Measurements from ENCODE around the gene LIPK.
"Not testable (repeated sequence)": the region's sequence is repeated elsewhere in the genome, so short reads cannot be mapped to it uniquely, and the experiment has no call there.

LIPK gene, protein sequence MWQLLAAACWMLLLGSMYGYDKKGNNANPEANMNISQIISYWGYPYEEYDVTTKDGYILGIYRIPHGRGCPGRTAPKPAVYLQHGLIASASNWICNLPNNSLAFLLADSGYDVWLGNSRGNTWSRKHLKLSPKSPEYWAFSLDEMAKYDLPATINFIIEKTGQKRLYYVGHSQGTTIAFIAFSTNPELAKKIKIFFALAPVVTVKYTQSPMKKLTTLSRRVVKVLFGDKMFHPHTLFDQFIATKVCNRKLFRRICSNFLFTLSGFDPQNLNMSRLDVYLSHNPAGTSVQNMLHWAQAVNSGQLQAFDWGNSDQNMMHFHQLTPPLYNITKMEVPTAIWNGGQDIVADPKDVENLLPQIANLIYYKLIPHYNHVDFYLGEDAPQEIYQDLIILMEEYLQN

DNA sequence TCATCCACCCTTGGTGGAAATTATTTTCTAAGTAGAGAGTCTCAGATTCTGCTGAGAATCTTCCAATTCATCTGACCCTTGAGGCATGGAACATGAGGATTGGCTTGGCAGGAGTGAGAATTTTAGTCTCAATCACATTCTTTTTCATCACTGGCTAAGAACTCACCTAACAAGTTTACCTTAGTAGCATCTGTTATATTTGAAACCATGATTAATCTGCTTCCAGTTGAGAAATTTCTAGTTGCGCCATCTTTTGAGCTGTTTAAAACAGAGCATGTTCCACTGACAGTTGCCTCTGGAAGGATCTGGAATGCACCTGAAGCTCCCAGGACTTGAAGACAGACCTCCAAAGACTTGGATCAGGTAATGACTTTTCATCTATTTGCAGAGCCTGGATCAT is at the start of gene LIPK:
TSS of gene LIPK (plus strand) at position 292 of the 400 bp plus-strand sequence. CDS start 18,295 bp downstream, outside the sequence.
- no peak for DNase-seq

DNA sequence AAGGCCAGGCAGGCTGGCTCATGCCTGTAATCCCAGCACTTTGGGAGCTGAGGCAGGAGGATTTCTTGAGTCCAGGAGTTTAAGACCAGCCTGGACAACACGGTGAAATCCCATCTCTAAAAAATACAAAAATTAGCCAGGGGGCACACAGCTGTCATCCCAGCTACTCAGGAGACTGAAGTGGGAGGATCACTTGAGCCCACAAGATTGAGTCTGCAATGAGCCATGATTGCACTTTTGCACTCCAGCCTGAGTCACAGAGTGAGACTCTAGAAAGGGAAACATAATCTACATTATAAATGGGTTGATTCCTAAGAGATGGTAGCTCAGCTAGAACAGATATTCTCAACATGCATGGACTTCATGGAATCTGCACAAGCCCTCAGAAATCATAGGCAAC is 48.1 kb upstream of the LIPK start:
- no peak for DNase-seq

DNA sequence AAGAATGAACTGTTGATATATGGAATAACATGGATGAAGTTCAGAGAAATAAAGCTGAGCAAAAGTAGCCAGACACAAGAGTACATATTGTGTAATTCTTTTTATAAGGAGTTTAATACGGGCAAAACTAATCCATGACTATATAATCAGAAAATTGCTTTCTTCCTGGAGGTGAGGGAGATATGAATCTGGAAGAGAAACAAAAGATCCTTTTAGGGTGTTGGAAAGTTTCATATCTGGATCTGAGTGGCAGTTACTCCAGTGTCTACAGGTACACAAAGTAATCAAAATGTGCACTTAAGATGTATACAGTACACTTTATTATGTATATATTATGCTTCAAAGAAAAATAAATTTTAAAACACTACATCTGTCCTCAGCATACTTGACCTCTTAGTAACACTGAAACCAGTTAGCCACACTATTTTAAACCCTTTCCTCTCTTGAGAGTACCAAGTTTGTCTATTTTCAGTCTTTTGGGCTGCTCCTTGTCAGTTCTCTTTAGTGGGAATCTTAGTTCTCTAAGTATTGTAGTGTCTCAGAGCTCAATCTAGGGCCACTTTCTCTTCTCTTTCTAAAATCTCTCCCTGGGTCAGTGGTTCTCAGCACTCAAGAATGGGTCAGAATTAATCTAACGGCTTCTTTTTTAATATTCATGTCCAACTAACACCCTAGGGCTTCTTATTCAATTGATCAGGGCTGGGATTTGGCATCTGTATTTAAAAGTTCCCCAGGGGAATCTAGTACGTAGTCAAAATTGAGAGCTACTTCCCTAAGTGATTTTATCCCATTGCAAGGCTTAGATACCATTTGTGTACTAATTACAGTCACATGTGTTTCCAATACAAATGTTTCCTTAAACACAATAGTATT is 46.1 kb upstream of the LIPK start:
- DNase-seq = no peak

DNA sequence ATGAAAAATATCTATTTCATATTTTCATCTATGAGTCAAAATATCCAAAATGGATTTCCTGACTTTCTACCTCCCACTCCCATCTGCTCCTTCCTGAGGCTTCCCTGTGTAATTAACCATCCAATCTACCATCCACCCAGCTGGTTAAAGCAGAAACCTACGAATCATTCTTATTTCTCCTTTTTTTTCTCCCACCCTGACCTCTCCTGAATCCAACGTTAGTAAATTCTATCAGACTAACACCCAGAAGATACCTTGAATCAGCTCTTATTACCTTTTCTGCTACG is 45.5 kb upstream of the LIPK start:
- no peak for DNase-seq

DNA sequence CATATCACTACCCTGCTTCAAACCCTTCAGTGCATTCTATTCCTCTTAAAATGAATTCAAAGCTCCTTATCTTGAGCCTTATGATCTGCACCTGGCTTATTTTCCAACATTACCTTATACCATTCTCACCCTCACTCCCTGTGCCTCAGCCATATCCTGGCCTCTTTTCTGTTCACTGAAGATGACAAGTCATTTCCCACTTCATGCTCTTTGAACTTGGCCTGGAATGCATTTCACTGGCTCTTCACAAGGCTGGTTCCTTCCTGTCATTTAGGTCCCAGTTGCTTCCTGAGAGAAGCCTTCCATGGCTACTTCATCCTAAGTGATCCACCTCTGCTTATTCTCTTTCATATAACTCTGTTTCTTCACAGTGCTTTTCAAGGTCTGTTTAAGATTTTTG is 45.0 kb upstream of the LIPK start:
- DNase-seq = no peak

DNA sequence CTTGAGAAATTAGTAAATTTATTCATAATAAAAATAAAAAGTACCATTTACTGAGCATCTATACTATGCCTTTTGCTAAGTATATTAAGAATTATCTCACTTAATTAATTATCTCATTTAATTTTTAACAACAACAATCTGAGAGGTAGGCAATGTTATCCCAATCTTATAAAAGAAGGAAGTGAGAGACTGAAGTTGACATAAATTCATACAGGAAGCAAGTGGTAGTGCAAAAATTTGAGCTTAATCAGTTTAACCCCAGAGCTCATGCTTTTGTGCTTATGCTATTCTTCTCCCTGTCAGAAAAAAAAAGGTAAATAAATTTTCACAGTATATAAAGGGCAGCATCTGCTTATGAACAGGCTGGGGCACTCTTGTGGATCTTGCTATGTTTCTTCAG is 44.5 kb upstream of the LIPK start:
- DNase-seq = no peak

DNA sequence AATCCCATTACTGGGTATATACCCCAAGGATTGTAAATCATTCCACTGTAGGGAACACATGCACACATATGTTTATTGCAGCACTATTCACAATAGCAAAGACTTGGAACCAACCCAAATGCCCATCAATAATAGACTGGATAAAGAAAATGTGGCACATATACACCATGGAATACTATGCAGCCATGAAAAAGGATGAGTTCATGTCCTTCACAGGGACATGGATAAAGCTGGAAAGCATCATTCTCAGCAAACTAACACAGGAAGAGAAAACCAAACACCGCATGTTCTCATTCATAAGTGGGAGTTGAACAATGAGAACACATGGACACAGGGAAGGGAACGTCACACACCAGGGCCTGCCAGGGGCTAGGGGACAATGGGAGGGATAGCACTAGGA is 42.9 kb upstream of the LIPK start:
- DNase-seq = not testable (repeated sequence)

DNA sequence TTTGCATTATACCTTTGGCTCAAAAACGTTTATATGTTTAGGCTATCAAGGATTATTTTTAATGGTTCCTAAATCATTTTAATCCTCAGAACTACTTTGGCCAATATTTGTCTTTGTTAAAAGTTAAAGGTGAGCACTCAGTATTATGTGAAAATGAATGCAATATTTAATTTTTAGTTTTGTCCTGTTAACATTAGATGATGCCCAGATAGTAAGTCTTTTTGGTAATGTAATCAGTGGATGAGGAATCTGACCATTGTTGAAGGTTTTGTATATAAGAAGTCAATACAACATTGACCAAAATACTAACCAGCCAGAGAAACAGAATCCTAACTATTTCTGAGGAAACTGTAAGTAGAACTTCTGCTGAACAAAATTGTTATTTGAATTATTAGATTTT is 41.9 kb upstream of the LIPK start, which contains the start of gene LIPF:
TSS of gene LIPF (plus strand) at position 301 of the 400 bp plus-strand sequence. CDS start 2,856 bp downstream, outside the sequence.
- DNase-seq = no peak

DNA sequence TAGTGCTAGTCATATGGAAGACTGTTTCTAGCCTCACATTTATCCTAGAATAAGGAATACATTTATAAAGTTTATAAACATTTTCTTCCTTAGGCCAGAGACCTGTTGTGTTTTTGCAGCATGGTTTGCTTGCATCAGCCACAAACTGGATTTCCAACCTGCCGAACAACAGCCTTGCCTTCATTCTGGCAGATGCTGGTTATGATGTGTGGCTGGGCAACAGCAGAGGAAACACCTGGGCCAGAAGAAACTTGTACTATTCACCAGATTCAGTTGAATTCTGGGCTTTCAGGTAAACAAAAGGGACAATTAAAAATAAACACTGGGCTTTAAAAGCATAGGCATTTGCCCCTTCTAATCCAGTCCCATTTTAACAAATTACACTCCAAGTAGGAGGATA is 37.6 kb upstream of the LIPK start:
- DNase-seq = no peak

DNA sequence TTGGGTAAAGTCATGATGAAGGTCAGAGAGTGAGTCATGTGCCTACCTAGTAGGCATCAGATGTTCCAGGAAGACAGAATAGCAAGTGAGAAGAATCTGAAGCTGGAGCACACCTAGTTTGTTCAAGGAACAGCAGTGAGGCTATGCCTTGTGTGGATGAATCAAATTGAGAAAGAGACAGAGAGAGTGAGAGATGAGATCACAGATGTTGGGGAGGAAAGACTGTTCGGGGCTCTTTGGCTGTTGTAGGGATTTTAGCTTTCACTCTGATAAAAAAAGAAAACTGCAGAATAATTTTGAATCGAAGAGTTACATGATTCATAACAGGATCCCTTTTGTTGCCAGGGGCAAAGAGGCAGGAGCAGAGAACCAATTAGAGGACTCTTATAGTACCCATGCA is 35.6 kb upstream of the LIPK start:
- DNase-seq = peak in 1 of 2 experiments; percentile 22

DNA sequence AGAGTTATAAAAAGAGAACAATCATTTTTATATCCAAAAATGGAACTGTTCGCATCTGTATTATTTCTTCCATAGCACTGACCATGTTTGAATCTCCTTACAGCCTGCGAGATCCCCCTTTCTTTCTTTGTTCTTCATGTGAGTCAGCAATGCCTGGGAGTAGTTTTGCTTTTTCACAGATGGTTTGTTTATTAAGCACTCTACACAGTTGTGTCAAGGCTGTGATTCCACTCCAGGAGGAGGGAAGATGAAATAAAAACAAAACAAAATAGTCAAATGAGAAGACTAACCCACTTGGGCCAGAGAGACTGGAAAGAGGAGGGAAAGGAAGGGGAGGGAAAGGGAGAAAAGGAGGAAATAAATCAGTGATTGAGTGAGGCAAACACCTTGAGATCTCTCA is 34.0 kb upstream of the LIPK start:
- DNase-seq = no peak

DNA sequence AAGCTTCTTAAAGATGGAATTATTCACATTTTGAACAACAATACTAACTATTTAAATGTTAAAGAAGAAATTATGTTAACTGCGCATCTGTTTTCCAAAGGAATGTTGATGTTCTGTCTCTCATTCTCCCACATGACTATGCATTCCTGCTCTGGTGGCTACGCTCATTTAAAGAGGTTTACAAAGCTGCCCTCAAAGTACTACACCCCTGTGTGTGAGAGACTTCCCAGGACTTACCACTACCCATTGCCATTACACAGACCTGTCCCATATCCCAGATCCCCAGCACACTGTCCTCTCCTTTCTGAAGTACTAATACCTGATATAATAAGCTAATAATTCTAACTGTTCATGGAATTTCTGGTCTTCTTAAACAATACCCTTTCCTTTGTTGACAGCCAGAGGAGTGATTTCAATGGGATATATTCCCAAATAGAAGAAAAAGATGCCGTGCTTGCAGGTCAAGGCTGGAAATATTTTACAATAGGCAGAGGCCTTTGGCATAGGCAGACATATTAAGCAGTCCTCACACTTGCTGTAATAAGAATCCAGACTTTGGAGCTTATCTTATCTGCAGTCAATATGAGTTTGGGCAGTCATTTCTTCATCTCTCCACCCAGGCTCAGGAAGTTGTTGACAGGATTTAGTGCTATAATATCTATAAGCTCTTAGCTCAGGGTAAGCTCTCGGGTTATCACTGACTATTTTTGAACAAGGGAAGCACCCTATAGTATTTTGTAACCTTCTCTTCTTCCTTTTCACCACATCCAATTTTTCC is 29.6 kb upstream of the LIPK start:
- no peak for DNase-seq

DNA sequence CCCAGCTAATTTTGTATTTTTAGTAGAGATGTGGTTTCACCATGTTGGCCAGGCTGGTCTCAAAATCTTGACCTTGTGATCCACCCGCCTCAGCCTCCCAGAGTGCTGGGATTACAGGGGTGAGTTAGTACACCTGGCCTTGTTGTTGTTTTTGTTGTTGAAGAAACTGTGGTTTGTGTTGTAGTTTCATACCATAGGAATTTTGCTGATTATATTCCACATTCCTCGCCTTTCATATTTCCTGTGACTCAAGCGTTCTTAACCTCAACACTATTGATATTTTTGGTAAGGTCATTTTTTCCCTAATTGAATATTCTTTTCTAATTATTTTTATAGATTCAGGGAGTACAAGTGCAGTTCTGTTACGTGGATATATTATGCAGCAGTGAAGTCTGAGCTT is 25.1 kb upstream of the LIPK start:
- no peak for DNase-seq

DNA sequence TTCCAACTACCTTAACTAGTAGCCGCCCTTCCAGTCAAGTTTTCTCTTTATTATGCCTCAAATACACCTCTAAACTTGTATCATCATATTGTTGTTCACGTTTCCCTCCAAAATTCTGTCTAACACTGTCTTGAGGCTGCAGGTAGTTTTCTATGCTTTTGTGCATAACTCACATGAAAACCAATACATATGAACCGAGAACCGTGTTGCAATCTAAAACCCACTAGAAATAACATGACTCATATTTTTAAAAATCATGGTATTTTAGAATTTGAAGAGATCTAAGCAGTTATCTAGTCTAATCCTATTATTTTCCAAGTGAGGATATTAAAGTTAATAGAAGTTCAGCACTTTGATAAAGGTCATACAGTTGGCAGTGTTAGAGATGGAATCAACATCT is 23.6 kb upstream of the LIPK start:
- DNase-seq = no peak

DNA sequence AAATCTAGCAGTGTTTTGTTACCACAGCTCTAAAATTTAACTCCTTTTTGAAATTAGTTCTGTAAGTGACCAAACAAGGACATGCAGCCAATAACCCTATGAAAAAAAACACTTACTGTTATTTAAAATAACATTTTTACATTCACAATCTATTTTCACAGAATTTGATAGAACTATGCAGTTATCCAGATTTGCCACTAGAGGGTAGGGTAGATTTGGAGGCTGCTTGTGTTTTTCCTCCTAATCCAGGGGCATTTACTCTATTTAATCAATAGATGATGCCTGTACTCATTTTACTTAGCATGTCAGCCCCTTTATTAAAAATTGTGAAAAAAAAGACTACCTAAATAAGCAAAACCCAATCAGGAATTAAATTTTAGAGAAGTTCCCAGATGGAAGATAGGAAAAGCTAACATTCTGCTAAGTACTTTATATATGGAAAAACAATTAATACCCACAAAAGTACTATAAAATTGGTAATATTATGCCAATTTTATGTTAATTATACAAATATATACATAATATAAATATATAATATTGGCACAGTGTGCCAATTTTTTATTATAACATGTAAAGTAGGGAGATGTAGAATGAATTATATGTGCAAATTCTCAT is 18.1 kb upstream of the LIPK start:
- no peak for DNase-seq

DNA sequence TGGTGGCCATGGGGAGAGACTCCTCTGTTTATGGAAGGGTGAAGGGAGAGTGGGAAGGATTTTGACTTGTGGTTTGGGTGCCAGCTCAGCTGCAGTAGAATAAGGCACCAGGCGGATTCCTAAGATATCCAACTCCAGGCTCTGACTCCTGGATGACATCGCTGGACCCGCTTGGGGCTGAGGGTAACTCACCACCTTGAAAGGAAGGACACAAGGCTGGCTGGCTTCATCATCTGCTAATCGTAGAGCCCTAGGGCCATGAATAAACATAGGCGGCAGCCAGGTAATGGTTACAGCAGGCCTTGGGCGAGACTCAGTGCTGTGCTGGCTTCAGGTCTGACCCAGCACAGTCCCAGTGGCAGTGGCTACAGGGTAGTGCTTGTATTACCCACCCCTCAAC is 16.7 kb upstream of the LIPK start:
- DNase-seq = no peak

DNA sequence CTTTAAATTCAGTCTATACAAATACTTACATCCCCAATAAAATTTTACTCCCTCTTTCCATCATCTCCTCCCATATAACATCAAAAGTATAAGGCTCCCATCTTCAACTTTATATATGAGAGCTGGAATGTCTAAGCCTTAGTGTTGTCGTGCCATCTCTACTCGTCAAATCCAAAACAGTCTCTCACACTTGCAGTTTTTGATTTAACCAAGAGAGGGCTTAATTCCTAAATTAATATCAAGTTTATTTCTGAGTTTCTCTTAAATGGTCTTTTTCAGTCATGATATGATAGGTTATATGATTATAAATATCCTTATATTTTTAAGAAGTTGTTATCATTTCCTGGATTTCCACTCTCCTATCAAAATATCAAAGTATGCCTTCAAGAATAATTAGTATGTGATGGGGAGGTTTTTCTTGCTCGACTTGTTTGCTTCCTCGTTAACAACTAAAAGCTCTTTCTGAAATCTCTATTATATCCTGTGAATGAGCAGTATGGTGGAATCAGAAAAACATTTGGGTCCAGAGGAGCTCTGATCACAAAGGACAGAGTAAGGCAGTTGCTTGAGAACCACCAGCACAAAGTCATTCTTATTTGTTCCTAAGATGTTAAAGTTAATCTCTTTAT is 12.5 kb upstream of the LIPK start:
- DNase-seq = no peak

DNA sequence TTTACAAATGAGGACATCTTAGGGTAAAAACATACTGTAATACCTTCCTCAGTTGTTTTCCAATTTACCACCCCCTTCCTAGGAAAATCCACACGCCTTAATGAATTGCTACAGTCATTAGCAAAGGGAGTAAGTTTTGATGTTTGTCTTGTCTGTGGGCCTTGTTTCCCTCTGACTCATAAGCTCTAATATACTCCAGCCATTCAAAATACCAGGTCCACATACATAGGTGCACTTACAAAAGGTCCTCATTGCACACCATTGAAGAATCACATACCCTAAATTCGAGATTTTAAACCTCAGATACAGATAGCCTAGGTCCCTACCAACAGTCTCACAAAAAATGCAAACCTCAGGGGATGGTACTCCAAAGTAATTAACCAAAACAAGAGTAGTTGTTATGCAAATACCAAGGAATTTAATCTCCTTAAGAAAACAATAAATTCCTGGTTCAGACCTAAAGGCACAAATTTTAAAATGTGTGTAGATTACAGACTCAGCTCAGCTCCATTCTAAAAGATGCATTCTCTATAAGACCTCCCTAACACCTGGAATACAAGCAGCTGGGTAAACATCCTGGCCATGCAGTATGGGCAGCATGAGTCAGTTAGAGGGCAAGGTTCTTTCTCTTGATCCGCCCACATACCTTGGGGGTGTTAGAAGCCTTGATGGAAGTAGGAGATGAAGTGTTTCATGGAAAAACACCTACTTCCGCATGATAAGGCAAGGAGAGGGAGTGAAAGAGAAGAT is 3.0 kb upstream of the LIPK start:
- no peak for DNase-seq

DNA sequence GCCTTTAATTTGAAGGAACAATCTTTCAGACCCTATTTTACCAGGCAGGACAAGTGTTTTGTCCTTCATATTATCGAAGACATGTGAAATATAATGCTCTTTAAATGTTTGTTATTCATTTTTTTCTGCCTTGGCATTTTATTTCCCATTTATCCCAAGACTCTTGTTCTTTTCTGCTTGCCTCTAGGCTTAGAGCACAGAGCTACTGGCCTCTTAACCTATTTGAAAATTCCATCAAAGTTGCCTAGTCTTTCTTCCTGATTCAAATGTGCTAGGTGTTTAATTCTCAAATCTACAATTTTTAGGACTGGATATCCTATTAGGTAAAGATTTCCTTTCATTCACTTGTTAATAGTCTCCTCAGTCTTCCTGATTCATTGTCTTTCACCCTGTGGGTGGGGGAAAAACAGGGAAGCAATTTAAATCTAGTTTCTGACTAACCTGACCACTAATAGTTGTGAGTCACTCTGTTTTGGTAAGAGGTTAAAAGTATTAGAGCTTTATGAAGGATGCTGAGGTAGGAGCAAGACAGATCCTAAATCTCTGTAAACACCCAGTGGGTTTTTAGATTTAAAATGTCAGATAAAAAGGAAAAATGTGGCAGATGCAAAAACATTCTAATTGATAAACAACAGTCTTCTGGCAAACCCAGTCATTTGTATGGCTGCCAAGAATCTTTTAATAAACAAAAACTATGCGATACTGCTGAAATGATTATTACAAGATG is 1.5 kb downstream of the LIPK start:
- DNase-seq = no peak

DNA sequence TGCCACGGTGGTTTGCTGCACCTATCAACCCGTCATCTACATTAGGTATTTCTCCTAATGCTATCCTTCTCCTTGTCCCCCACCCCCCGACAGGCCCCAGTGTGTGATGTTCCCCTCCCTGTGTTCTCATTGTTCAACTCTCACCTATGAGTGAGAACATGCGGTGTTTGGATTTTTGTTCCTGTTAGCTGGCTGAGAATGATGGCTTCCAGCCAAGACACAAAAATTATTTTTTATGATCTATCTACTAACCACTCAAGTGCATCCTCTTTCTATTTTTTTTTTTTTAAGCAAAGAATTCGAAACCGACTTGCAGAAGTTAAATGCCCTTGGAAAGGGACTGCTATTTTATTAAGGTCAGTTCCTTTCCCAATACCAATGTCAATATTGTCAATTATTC is 3.3 kb downstream of the LIPK start:
- DNase-seq = not testable (repeated sequence)

DNA sequence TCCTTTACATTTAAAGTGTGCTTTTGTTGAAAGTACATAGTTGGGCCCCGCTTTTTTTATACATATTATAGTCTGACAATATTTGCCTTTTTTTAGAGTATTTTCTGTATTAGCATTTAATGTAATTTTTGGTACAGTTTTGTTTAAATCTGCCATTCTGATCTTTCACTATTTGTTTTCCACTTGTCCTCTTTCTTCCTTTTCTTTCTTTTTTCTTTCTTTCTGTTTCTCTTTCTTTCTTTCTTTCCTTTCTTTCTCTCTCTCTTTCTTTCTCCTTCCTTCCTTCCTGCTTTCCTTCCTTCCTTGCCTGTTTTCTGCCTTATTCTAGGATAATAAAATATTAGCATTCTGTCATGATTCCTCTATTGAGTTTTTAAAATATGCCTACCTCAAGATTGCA is 9.5 kb downstream of the LIPK start:
- DNase-seq = no peak

Measured in activated T-cell treated with anti-CD3 and anti-CD28 coated beads, Interleukin-2, amount 50 U/mL, for 48 hours (primary cell).